T1000 (cell line): ENCODE measurements around the gene LARGE2.
"Not testable (repeated sequence)": the region's sequence is repeated elsewhere in the genome, so short reads cannot be mapped to it uniquely, and the experiment has no call there.

Experiments used
- DNase-seq: peaks from one replicate; lab custom pipeline; 2025; ENCODE audit warnings: mixed read lengths; lab: John Stamatoyannopoulos, UW

Gene LARGE2

DNA sequence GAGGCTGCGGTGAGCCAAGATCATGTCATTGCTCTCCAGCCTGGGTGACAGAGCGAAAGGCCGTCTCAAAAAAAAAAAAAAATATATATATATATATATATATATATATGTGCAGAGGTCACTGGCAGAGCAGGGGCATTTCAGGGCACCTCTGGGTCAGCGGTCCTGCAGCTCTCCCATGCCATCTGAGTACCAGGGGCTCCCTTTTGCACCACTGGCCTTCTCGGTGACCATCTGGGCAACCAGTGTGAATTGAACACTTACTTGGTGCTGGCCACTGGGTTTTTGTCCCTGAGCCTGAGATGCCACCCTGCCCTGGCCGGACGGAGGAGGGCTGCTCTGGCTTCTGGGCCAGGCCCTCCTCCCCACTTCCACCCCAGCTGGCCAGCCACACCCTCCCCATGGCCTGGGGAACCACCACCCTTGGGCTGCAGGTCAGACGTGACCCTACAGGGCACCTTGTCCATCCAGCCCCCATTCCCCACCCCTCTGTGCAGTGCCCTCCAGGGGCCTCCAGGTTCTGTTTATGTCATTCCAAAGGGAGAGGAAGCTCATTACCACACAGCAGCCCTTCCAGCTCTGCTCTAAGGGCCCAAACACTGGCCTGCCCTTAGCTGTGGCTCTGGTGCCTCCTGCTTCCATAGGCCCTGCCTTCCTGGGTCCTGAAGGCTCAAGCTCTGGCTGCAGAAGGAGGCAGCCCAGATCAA lies 26.8 kb upstream of the LARGE2 start:
- DNase-seq: no peak

DNA sequence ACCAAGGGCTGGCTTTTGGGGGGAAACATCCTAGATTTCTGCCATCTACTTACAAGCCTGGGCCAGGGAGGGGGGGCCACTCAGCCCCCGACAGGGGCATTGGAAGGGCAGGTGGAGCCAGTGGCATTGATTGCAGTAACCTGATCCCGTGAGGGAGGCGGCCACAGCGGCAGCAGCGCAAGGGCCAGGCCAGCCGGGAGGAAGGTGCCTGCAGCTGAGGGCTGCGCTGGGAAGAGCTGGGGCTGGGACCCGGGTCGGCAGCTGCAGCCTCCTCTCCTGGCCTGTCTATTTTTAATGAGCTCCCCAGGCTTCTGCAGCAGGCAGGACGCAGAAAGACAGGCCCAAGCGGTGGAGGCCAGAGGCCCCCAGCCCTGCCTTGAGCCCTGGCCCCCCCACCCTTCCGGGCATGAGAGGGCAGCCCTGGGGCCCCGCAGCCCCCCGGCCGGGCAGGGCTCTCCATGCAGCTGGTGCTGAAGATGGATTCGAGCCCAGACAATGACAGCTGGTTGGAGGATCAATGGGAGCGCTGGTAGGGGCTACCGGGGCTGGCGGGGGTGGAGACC lies 26.0 kb upstream of the LARGE2 start:
- DNase-seq: no peak

DNA sequence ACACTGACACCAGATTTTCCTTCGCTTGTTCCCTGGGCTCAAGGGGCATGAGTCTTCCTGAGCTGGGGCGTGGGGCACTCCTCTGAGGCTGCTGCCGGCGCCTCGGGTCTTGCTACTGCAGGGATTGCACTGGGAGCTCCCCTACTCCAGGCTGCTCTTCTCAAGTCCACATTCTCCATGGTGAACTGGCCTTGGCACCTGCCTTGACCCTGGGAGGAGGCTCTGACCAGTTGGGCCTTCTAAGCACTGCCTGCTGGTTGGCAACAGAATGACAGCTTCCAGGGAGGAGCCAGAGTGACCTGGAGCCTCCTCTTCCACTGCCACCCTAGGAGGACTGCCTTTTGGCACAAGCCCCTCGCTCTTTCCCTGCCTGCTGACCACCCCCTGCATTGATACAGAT lies 24.9 kb upstream of the LARGE2 start:
- DNase-seq: no peak

DNA sequence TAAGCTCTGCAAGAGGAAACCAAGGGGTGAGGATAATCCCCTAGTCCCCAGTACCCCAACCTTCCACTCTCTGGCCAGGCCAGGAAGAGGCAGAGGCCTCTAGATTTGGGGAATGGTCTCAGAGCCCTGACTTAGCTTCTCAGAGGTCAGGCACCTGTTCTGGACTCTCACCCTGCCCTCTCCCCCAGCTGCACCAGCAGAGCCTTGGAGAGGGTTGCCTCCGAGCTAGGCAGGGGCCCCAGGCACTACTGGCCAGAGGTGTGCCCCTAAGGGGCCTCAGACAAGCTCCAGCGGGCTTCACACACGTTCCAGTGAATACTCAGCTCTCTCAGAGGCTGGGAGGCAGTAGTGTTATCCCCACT lies 23.4 kb upstream of the LARGE2 start:
- no peak for DNase-seq

DNA sequence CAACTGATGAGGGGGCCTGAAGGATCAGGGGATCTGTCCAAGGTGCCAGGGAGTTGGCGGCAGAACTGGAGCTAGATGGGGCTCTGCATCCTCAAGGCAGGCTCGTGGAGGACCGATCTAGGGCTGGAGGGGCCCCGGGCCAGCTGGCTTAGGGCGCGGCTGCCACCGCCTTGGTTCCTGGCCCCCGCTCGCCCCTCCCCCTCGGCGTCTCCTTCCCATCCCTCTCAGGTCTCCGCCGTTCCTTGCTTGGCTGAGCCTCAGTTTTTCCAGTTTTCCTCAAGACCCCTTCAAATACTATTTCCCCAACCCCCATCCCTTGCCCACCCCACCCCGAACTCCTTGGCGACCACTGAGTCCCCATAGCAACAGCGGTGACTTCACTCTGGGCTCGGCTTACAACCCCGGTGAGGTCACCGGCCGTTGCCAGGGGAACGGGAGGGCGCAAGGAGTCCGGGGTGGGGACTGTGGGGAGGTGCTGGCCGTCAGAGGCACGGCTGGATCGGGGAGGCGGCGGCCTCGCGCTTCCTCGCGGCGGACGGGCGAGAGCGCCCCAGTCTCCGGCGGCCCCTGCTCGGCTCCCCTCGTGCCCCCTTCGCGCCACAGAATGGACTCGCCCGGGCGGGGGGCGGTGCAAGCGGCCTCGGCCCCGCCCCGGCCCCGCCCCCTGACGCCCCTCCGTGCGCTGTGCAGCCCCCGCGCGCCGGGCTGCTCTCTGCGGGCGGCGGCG lies 22.8 kb upstream of the LARGE2 start:
- DNase-seq: peak; percentile 83

DNA sequence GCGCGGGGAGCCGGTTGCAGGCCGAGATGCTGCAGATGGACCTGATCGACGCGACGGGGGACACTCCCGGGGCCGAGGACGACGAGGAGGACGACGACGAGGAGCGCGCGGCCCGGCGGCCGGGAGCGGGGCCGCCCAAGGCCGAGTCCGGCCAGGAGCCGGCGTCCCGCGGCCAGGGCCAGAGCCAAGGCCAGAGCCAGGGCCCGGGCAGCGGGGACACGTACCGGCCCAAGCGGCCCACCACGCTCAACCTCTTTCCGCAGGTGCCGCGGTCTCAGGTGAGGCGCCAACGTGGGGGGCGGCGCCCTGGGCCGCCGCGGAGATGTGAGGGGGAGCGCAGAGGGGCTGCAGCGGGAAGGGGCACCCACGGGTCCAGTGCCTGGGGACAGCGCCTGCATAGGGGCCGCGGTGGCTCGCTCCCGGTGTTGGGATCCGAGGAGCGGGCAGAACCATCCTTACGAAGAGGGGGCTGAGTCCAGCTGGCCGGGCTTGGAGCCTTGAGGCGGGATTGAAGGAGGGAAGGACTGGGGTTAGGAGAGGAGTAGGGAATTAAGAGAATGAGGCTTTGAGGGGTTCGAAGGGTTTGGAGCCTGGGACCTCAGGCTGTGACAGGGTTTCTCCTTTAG lies 22.2 kb upstream of the LARGE2 start:
- not testable (repeated sequence) for DNase-seq

DNA sequence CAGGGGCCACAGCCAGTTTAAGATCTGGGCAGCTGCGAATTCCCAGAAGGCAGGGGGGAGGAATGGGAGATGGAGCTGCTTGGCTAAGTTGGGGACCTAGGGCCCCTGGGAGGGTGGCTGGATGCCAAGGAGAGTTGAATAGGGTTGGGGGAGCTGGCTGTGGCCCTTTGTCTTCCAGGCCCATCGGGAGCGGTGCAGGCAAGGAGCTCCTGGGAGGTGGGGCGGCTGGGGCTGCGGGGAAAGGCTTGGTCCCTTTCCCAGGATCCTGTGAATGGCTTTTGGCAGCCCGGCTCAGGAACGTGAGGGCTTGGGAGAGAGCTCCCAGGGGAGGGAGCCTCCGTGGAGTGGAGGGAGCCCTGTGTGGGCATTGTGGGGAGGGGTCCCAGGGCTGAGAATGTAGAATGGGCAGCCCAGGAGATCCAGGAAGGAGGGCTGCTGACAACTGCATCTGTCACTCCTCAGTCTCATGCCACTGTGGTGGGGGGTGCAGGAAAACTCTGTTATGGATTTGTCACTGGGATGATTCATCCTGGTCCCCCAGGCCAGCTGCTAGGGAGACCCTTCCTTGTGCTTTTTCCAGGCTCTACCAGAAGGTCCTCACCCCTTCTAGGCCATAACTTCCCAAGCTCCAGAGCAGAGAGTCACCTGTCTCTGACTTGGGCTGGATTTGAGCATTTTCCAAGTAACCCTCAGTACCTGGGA lies 21.4 kb upstream of the LARGE2 start:
- no peak for DNase-seq

DNA sequence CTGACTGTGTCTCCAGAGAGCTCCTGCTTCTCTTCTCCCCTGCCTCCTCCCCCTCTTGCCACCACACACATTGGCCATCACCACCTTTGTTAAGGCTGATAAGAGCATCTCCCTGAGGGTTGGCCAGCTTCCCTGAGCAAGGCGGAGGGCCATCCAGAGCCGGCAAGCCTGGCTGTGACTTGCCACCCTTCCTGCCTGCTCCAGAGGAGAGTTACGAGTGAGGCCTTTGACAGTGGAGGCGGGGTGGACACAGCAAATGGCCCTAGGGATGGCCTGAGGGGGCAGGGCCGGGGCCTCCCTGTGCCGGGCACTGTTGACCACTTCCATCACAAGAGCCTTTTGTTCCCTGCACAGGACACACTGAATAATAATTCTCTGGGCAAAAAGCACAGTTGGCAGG lies 20.8 kb upstream of the LARGE2 start:
- DNase-seq: no peak

DNA sequence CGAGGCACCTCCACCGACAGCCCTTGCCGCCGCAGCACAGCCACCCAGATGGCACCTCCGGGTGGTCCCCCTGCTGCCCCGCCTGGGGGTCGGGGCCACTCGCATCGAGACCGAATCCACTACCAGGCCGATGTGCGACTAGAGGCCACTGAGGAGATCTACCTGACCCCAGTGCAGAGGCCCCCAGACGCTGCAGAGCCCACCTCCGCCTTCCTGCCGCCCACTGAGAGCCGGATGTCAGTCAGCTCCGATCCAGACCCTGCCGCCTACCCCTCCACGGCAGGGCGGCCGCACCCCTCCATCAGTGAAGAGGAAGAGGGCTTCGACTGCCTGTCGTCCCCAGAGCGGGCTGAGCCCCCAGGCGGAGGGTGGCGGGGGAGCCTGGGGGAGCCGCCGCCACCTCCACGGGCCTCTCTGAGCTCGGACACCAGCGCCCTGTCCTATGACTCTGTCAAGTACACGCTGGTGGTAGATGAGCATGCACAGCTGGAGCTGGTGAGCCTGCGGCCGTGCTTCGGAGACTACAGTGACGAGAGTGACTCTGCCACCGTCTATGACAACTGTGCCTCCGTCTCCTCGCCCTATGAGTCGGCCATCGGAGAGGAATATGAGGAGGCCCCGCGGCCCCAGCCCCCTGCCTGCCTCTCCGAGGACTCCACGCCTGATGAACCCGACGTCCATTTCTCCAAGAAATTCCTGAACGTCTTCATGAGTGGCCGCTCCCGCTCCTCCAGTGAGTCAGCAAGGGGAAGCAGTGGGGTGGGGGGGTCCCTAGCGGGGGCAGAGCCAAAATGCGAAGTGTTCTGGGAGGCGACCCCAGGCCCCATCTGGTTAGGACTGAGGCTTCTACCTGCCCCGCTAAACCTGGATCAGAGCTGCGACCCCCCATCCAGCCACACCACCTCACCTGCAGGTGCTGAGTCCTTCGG lies 19.7 kb upstream of the LARGE2 start:
- DNase-seq: no peak

DNA sequence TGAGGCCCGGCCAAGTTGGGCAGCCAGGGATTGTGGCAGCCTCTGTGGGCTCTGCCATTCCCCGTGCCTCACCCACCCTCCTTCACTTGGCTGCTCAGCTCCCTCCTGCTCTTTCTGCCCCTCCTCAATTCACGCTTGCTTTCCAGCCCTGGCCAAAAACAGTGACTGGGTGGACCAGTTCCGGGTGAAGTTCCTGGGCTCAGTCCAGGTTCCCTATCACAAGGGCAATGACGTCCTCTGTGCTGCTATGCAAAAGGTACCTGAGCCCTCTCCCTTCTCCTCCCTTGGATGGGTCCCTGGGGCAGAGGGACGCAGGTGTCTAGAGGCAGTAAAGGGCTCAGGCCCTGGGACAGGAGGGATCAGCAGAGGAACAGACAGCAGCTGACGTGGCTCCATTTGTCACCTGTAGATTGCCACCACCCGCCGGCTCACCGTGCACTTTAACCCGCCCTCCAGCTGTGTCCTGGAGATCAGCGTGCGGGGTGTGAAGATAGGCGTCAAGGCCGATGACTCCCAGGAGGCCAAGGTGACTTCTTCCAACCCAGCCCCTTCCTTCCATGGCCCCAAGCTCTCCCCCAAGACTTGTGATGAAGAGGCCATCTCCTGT lies 18.0 kb upstream of the LARGE2 start:
- no peak for DNase-seq

DNA sequence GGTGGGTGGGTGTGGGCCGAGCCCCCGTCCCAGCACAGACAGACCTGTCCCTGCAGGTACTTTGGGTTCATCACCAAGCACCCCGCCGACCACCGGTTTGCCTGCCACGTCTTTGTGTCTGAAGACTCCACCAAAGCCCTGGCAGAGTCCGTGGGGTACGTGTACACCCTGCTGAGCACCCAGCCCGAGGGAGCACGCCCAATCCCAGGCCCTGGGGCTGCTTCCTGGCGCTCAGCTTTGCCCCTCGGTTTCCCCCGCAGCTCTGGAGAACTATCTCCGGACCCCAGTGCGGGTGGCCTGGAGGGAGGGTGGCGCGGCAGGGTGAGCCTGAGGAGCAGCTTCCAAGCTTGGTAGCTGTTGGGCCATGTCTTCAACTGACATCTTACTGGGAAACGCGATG lies 17.4 kb upstream of the LARGE2 start:
- no peak for DNase-seq

DNA sequence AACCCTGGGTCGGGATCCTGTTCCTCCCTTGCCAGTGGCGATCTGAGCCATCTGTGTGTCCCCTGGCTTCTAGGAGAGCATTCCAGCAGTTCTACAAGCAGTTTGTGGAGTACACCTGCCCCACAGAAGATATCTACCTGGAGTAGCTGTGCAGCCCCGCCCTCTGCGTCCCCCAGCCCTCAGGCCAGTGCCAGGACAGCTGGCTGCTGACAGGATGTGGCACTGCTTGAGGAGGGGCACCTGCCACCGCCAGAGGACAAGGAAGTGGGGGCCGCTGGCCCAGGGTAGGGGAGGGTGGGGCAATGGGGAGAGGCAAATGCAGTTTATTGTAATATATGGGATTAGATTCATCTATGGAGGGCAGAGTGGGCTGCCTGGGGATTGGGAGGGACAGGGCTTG lies 16.9 kb upstream of the LARGE2 start:
- not testable (repeated sequence) for DNase-seq

DNA sequence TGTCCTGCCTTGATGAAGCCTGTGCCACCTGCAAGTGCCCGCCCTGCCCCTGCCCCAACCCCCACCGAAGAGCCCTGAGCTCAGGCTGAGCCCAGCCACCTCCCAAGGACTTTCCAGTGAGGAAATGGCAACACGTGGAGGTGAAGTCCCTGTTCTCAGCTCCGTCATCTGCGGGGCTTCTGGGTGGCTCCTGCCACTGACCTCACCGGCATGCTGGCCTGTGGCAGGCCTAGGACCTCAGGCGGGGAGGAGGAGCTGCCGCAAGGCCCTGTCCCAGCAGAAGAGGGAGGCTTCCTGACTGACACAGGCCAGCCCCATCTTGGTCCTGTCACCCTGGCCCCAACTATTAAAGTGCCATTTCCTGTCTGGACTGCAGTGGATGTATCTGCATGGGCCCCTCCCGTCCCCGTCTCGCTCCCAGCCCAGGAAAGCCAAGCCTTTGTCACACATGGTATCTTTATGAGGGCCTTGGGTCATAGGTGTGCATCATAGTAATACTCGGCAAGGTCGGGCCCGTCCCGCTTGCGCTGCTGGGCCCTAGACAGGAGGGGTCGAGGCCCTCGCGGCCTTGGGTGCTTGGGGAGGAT lies 16.3 kb upstream of the LARGE2 start:
- DNase-seq: no peak

DNA sequence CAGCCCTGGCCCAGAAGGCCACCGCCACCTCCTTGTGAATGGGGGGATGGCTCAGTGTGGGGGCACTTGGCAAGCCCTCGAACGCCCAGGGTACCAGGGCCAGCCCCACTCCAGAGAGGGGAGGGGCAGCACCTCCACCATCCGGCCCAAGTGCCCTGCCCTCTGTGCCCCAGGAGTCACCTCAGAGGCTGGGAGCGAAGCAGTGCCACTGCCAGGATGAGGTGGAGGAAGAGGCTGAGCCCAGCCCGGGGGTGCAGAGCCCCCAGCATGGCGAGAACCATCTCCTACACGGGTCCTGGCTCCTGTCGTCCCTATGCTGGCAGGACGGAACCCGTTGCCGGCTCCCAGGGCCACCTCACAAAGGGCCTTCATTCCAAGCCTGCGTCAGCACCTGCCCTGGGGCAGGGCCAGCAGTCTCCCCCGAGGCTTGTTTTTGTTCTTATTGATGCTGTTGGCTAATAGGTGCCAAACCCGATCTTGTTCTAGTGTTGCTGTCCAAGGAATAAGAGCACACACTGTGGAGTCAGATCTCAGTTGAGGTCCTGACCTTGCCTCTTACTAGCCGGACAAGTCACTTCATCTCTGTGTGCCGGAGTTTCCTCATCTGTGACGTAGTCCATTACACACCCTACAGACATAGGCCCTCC lies 15.4 kb upstream of the LARGE2 start, which contains the start of gene FREY1:
Gene FREY1, minus strand, starts transcription at position 307 of the 647 bp plus-strand sequence. Its CDS starts 26 bp downstream, at position 281.
- DNase-seq: no peak

DNA sequence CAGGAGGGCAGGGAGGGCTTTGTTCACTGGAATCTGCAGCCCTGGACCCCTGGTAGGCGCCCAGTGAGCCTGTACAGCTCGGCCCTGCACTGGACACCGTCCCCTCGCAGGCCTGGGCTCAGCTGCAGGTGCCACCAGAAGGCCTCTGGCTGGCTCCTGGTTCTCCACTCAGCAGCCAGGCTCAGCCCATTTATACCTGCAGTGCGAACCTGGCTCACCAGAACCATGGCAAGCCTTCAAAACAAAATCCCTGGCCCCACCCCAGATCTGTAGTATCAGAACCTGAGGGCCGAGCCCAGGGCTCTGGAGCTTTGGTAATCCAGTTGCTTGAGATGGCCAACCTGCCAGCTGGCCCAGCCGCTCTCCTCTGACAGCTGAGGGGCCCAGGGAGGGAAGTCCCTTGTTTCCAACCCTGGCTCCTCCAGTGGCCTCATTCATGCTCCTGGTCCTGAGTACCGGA lies 14.5 kb upstream of the LARGE2 start:
- DNase-seq: no peak

DNA sequence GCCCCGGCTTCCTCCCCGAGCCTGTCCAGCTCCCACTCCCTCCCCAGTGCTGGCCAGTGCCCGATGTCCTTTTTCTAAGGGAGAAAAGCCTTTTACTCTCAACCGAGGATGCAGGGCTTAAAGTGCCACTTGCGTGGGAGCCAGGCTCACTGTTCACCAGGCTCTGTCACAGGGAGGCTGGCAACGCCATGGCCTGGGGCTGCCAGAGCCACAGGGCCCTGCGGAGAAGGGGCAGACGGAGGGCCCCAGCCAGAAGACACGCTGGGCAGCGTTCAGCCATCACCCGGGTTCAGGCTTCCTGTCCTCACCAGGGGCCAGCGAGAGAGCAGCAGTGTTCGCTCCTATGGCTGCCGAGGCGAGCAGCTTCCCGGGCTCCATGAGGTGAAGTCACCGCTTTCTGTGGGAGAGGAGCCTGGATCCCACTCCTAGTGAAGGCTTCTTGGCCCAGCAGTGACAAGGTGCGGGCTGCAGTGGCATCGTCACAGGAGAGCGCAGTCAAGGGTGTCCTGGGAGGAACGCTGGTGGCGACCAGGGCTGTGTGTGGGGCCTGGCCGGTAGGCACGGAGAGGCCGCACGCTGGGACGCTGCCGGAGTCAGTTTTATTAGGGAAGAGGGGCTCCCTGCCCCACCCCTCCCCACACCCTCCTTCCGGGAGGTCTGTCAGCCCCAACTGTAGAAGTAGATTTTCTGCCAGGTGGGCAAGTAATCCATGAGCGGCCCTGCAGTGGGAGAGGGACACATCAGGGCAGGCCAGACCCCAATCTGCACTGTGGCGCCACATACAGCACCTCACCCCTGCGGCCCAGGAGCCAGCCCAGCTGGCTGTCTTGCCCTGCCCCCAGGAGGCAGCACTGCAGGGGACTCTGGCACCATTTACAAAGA lies 12.6 kb upstream of the LARGE2 start:
- no peak for DNase-seq

DNA sequence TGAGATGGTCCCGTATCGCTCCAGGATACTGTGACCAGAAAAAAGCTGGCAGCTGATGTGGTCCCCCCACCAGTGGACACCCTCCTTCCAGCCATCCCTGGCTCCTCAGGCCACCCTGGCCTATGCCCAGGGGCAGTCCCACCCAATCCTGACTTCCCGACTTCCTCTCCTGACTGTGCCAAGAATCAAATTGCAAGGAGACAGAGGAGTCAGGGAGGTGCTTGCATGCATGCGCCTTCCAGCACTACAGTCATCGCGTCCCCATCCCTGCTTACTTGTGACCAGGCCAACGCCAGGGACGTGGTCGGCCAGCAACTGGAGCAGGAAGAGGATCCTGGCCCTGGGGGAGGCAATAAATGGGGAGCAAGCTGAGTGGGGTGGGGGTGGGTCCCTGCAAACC lies 11.8 kb upstream of the LARGE2 start:
- no peak for DNase-seq

DNA sequence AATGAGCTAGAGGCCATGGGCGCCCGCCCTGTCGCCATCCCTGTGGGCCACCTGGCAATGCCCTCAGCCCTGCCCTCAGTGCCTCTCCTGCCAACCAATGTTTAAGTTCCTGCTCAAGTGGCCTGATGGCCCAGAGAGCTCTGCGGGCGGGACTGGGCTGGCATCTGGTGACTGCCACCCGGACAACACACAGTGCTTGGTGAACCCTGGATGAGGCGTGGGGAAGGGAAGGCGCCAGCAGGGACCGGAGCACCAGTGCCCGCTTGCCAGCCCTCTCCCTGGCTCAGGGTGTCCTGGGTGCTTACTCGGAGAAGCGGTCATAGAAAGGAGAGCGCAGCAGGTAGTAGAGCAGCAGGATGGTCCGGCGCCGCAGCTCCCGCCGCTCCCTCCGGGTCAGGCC lies 8.9 kb upstream of the LARGE2 start:
- DNase-seq: no peak
